Stimulated activated memory B cell treated with anti-CD40 and anti-IgM and Interleukin-4, amounts not matched to agents 10 μg/mL and 1 μg/mL and 100 μg/mL, for 72 hours (primary cell): ENCODE data around the gene RFLNA.
"Not testable (repeated sequence)": the region's sequence is repeated elsewhere in the genome, so short reads cannot be mapped to it uniquely, and the experiment has no call there.

Source experiments
- ATAC-seq: fragments of 150-1000 bp; cut with Tn5 transposase; 2 replicates; pipeline ENCODE4 v1.10.0; 2021
- H3K27ac Mint-ChIP-seq: one replicate; pipeline ENCODE4 v1.8.0; 2022; ENCODE audit warnings: mild to moderate bottlenecking, mixed read lengths
- H3K27me3 Mint-ChIP-seq: one replicate; pipeline ENCODE4 v1.8.0; 2022; ENCODE audit warnings: mixed read lengths
- H3K36me3 Mint-ChIP-seq: one replicate; pipeline ENCODE4 v1.8.0; 2022; ENCODE audit warnings: mixed read lengths
- H3K4me1 Mint-ChIP-seq: one replicate; pipeline ENCODE4 v1.8.0; 2022; ENCODE audit warnings: mixed read lengths
- H3K4me3 Mint-ChIP-seq: one replicate; pipeline ENCODE4 v1.8.0; 2022; ENCODE audit warnings: mild to moderate bottlenecking, moderate library complexity, mixed read lengths
- H3K9me3 Mint-ChIP-seq: one replicate; pipeline ENCODE4 v1.8.0; 2022; ENCODE audit warnings: mixed read lengths

The RFLNA gene

DNA sequence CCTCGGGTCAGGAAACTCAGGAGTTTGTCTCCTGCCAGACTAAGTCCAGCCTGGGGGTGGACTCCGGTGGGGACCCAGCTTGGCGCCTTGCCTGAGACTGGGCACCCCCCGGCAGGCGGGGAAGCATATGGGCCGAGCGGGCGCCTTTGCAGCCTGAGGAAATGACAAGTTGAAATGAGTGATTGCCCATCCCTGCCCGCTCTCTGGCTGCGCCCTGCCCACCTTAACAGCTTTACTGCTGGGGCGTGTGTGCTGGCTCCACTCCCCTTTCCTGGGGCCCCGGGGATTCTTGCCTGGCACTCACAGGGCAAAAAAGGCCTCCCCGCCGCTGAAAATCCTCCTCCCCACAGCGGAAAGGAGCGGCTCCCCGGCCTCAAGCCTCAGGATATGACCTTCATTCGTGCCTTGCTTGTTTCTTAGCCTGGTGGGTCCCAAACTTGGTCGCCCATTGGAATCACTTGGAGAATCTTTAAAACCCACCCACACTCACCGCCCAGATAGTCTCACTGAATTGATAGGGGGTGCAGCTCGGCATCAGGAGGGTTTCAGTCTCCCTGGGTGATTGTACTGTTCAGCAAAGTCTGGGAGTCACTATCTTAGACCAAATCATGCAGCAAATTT, 1.5 kb downstream of the RFLNA start:
- Mint-ChIP-seq H3K9me3 (peaks cover 4% of the 10 kb centered on the region), H3K27me3 (peaks cover 82% of the 10 kb centered on the region), H3K4me3 (no peak overlapping the region), H3K27ac (no peak overlapping the region), H3K36me3 (no peaks in the 10 kb centered on the region), H3K4me1 (no peaks in the 10 kb centered on the region)
- ATAC-seq, result no peak

DNA sequence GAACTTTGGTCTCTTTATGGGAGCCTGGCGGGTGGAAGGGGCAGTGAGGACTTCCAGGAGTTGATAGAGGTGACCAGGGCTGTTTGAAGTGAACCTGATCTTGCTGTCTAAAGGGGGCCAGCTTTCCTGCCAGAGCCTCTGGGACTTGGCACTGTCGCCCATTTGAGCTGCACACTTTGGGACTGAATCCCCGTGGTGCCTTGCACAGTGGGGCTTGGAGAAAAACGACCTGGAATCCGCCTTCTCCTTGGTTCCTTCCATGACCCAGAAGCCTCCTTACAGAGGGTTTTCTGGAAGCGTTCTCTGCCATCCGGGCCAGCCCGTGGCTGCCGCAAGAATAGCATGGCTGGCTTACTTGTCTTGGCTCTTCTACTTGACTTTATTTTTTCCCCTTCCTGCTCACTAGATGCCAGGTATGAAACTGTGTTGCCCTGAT, 2.0 kb downstream of the RFLNA start:
- no peak overlapping the region for H3K27ac Mint-ChIP-seq
- no peaks in the 10 kb centered on the region for H3K36me3 Mint-ChIP-seq
- no peak for ATAC-seq
- H3K4me3 Mint-ChIP-seq, result no peak overlapping the region
- H3K4me1 Mint-ChIP-seq, result no peaks in the 10 kb centered on the region
- peaks cover 4% of the 10 kb centered on the region for H3K9me3 Mint-ChIP-seq
- H3K27me3 Mint-ChIP-seq, result peaks cover 77% of the 10 kb centered on the region

DNA sequence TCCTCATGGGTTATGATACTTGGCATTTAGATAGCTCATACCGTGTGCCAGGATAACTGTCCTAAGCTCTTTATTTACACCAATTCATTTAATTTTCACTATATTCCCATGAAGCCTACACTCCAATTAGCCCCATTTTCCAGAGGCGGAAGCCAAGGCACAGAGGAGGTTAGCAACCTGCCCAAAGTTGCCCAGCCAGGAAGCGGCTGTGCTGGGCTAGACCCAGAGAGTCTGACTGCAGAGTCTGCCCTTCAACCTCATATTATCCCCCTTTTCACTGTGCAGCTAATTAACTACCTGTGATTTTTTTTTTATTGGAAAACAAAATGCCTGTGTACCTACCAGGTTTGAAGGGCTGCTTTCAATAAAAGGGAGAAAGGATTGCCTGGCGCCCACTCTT, 2.5 kb downstream of the RFLNA start:
- Mint-ChIP-seq H3K4me1 (no peaks in the 10 kb centered on the region), H3K4me3 (no peak overlapping the region), H3K27me3 (peaks cover 72% of the 10 kb centered on the region), H3K36me3 (no peaks in the 10 kb centered on the region), H3K27ac (no peak overlapping the region), H3K9me3 (peaks cover 4% of the 10 kb centered on the region)
- no peak for ATAC-seq

DNA sequence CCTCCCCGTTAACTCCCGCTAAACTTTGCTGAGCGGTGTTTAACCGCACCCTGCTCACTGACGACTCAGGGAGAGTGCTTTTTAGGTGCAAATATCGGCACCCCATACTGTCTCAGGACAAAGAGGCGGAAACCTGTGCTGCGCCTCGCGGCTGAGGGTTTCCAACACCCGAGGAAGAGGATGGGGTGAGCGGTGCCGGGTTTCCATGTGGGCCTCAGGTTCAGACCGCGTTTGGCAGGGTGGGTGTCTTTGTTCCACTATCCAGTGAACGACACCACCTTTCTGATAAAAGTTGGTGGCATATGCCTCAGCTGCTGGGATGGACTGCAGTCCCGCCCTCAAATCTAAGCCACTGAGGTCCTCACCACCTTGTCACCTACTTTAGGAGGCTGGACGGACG, 3.0 kb downstream of the RFLNA start:
- Mint-ChIP-seq H3K9me3 (peaks cover 4% of the 10 kb centered on the region), H3K27ac (no peak overlapping the region), H3K4me1 (no peaks in the 10 kb centered on the region), H3K27me3 (peaks cover 68% of the 10 kb centered on the region), H3K4me3 (no peak overlapping the region), H3K36me3 (no peaks in the 10 kb centered on the region)
- ATAC-seq, result no peak

DNA sequence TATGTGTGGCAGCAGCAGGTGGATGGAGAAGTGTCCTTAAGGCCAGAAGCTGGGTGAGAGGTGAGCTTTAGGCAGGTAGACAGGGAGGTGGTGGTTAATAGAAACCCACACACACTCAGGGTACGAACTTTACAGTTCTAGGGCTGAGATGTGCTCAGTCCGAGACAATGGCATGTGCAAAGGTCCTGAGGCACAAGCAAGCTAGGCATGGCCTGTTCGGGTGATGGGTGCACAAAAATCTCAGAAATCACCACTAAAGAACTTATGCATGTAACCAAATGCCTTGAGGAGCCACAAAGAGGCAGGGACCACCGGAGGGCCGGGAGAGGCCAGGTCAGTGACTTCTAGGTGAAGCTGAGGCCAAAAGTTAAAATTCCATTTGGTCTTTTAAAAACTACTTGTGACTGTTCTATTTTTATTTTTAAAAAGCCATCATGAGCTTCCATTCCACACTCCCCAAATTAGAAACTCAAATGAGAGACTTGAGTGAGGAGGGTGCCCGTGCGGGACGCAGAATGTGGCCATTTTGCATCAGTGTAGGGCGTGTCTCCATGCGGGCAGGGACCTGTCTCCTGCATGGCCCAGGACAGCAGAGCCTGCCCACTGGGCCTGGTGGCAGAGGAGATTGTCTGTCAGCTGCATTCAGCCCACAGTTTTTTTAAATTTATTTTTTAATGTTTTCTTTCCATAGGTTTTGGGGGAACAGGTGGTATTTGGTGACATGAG, 4.0 kb downstream of the RFLNA start:
- Mint-ChIP-seq H3K4me1 (no peaks in the 10 kb centered on the region), H3K27ac (no peak overlapping the region), H3K9me3 (peaks cover 4% of the 10 kb centered on the region), H3K36me3 (no peaks in the 10 kb centered on the region), H3K27me3 (peaks cover 59% of the 10 kb centered on the region), H3K4me3 (no peak overlapping the region)
- ATAC-seq, result no peak

DNA sequence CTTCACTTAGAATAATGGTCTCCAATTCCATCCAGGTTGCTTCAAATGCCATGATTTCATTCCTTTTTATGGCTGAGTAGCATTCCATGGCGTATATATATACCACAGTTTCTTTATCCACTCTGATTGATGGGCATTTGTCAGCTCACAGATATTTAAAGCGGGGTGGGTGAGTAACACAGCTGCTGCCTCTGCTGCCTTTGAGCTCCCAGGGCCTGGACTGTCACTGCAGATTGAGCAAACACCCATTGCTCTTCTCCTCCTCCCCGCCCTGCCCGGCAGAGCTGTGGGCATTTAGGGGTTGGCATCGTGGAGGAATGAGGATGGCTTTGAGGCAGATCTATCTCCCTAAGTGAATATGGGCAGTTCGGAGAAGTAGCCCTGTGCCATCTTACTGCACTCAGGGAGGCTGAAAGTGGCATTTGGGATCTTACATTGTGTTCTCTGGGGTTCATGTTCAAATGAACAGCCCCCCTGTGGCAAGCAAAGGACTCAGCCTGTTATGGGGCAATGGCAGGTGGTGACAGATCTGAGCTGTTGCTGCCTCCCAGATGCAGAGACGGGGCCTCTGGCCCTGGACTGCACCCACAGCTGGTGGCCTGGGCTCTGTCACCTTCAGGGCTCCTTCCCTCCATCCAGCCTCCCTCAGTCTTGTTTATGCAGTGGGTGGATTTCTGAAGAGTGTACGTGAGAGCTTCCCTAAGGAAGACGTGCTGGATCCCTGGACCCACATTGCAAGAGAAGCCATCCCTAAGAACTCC, 4.9 kb downstream of the RFLNA start:
- H3K27ac Mint-ChIP-seq, result no peak overlapping the region
- no peaks in the 10 kb centered on the region for H3K36me3 Mint-ChIP-seq
- H3K27me3 Mint-ChIP-seq, result peaks cover 60% of the 10 kb centered on the region
- ATAC-seq, result no peak
- peaks cover 4% of the 10 kb centered on the region for H3K9me3 Mint-ChIP-seq
- H3K4me1 Mint-ChIP-seq, result no peaks in the 10 kb centered on the region
- H3K4me3 Mint-ChIP-seq, result no peak overlapping the region

DNA sequence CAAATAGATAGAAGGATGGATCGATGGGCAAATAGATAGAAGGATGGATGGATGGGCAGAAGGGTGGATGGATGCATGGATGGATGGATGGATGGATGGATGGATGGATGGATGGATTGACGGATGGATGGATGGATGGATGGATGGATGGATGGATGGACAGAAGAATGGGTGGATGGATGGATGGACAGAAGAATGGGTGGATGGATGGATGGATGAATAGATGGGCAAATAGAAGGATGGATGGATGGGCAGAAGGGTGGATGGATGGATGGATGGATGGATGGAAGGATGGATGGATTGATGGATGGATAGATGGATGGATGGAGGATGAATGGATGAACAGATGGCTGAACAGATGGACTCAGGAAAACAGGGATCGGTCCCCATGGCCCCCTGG, 5.8 kb downstream of the RFLNA start:
- peaks cover 58% of the 10 kb centered on the region for H3K27me3 Mint-ChIP-seq
- not testable (repeated sequence) for H3K27ac Mint-ChIP-seq, H3K4me1 Mint-ChIP-seq, H3K36me3 Mint-ChIP-seq, H3K9me3 Mint-ChIP-seq, ATAC-seq, H3K4me3 Mint-ChIP-seq

DNA sequence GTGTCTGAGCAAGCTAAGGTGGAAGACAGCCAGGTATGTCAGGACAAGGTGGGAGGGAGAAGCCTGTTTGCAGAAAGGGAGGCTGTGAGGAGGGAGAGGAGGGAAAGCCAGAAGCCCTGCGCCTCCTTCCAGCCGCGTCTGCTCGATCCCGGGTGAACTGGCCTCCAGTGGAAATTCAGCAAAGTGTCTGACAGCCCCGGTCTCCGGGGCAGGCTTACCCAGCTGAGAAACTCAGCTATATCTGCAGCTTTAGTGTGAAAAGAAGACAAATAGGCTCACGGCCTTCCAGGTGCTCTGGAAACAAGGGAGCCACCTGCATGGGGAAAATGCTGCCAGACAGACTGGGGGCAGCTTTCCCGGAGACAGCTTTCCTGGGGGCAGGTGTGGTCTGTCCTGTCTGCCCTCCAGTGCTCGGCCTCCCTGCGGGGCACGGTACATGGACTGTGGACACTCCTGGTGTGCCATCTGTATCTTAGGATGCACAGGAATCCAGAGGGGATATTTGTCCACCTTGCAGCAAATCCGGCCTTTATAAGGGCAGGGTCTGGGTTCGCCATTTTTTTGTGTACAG, 6.3 kb downstream of the RFLNA start:
- Mint-ChIP-seq H3K27ac (no peak overlapping the region), H3K27me3 (peaks cover 53% of the 10 kb centered on the region), H3K9me3 (peaks cover 4% of the 10 kb centered on the region), H3K4me1 (no peaks in the 10 kb centered on the region), H3K4me3 (no peak overlapping the region), H3K36me3 (no peaks in the 10 kb centered on the region)
- ATAC-seq, result no peak

DNA sequence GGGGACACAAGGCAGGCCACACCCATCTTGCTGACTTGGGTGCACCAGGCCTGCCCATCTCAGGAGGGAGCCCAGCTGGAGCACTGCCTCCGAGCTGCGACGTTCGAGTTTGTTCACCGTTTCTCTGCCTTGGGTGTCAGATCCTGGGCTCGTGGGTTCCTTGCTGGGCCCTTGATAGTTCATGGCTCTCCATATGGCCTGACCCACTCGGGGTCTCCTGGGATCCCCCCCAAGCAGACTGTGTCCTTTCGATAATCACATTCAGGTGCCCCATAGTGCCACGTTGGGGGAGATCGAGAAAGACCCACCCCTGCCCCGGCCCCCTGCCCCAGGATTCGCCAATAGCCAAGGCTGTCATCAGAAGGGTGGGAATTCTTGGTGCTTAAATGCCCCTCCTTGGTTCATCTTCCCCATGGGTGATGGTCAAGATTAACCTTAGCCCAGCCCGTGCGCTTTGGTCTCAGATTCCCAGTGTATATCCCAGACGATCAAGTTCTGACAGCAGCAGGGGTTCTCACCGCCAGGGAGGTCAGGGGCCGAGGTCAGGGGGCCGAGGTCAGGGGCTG, 7.4 kb downstream of the RFLNA start:
- Mint-ChIP-seq H3K4me3 (no peak overlapping the region), H3K36me3 (no peaks in the 10 kb centered on the region), H3K27ac (no peak overlapping the region), H3K4me1 (no peaks in the 10 kb centered on the region), H3K27me3 (peaks cover 41% of the 10 kb centered on the region), H3K9me3 (peaks cover 4% of the 10 kb centered on the region)
- ATAC-seq, result no peak

DNA sequence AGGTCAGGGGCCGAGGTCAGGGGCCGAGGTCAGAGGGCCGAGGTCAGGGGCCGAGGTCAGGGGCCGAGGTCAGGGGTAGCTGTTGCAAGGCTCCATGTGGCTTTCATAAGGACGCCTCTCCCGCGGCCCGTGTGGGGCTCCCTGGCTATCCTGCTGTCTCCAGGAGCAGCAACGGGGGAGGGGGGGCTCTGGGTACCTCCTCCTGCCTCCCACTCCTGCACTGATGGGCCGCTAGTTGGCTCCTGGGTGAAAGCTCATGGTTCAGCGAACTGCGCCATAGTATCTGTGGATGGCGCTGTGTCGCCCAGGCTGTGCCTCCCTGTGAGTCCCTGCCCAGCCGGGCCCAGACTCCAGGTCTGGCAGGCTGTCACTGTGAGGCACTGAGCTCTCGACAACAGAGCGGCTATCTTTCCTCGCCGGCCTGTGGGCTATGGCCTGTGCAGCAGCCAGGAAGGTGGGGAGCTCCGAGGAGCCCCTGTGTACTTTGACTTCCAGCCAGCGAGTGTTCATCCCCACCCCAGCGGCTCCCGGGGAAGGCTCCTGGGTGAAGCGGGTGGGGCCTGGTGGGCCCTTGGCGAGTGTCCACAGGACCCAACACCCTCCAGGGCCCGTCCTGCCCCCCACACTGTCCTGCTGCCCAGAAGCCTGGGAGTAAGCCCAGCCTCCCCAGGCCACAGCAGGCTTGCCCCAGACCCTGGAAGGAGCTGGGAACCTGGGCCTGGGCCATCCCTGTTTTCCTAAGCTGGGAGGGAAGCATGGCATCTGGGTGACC, 8.1 kb downstream of the RFLNA start:
- Mint-ChIP-seq H3K27me3 (peaks cover 39% of the 10 kb centered on the region), H3K9me3 (peaks cover 4% of the 10 kb centered on the region), H3K36me3 (no peaks in the 10 kb centered on the region), H3K4me1 (no peaks in the 10 kb centered on the region), H3K27ac (no peak overlapping the region), H3K4me3 (no peak overlapping the region)
- no peak for ATAC-seq

DNA sequence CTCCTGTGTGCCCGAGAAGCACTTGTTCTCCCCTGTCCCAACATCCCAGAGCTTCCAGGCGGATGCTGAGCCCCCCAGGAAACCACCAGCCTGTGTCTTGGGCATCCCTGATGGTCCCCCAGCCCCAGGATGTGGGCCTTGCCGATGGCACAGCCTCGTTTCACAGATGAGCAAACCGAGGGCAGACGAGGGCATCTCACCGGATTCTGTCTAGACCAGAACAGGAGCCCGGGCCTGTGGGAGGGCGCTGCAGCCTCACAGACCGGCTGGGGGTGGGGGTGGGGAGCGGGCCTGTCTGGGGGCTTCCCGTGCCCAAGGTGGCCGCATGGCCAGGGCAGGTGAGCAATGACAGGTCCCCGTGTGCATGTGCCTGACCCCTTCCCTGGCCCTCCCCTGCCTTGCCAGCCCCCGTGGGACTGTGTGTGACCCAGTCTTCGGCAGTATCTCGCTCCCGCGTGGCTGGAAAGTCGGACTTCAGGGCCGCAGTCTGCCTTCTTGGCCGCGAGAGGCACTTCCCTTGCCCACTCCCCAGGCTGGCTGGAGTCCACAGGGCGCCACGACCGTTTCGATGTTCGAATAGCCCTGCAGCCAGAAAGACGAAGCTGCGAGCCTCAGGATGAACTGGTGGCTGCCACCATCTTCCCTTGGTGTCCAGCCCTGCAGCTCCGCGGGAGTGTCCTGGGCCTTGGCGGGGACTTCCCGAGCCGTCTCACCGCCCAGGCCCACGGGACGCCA, 8.9 kb downstream of the RFLNA start:
- no peak overlapping the region for H3K27ac Mint-ChIP-seq
- ATAC-seq, result no peak
- H3K27me3 Mint-ChIP-seq, result peaks cover 39% of the 10 kb centered on the region
- H3K4me3 Mint-ChIP-seq, result no peak overlapping the region
- H3K4me1 Mint-ChIP-seq, result no peaks in the 10 kb centered on the region
- peaks cover 4% of the 10 kb centered on the region for H3K9me3 Mint-ChIP-seq
- no peaks in the 10 kb centered on the region for H3K36me3 Mint-ChIP-seq

DNA sequence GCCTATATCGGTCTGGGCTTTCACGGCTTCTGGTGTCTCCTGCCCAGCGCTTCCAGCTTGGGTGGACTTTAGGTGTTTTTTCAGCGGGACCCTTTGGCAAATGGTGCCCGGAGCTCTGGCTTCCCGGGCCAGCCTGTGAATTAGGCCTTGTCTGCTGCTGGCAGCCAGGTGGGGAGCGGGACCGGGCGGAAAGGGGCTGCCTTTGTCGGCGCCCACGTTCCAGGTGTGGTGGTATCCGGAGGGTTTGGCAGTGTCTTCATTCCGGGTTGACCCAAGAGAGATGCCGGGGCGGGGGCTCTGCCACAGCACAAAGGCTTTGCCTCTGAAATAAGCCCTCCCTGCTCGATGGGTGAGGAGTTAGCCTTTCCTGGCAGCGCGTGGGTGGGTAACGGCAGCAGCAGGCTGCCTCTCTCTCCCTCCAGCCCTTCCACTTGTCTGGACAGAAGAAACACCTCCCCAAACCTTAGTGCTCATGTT, 9.5 kb downstream of the RFLNA start:
- H3K27me3 Mint-ChIP-seq, result peaks cover 39% of the 10 kb centered on the region
- H3K9me3 Mint-ChIP-seq, result peaks cover 4% of the 10 kb centered on the region

DNA sequence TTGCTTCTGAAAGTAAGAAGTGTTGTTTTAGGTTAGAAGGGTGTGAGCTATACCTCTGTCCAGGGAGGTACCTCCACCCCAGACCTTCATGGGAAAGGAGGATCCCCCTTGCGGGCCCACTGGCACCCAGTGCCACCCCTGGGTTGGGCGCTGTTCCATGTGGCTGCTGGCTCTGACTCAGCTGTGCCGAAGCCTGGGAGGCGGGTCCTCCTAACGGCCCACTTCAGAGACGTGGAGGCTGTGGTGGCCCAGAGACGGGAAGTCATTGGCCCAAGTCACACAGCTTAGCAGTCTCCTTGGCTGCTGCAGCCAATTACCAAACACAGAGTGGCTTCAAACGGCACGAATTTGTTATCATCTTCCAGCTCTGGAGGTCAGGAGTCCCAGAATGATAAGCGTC, 10.2 kb downstream of the RFLNA start:
- Mint-ChIP-seq H3K27me3 (peaks cover 36% of the 10 kb centered on the region), H3K9me3 (peaks cover 4% of the 10 kb centered on the region), H3K4me3 (no peak overlapping the region), H3K27ac (no peak overlapping the region), H3K4me1 (no peaks in the 10 kb centered on the region), H3K36me3 (no peaks in the 10 kb centered on the region)
- no peak for ATAC-seq

More for the DNA sequence above, 9.5 kb downstream of the RFLNA start:
- Mint-ChIP-seq H3K4me3 (no peak overlapping the region), H3K36me3 (no peaks in the 10 kb centered on the region), H3K27ac (no peak overlapping the region), H3K4me1 (no peaks in the 10 kb centered on the region)
- ATAC-seq, result no peak
